Measurements from ENCODE around the gene TRMT44. TPM values are rescaled to one million over a fixed set of nuclear protein-coding genes. Genes with fewer than 3 reads are reported as not detected.

Gene TRMT44
- total and polyA plus RNA-seq, 2 of the 4 experiments (the other 2 are of a cell fraction) = 7.3 to 8.1 TPM

DNA sequence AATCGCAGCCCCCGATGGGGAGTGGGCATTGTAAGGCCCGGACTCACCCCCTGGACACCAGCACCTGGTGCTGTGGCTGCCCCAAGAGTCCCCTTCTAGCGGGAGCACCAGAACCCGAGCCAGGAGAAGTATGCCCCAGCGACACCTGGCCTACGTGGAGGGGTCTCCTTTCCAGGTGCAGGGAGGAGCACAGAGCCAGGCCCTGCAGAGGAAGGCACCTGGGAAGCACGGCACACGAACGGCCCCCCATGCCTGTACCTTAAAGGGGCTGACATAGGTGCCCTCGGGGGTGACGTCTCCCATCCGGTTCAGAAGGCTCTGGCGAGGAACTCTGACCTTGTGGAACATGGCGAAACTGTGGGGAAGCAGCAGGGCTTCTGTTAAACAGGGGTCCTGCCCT, 41.3 kb upstream of the TRMT44 start:
- CTCF ChIA-PET = interaction anchor here (1.2 kb wide), 1 partner anchor 132 kb away, joined by 3 read pairs; no protein-coding TSS in a partner anchor
- no peak for ATAC-seq (ENCODE audit: low read depth)

More for the DNA sequence above, 41.3 kb upstream of the TRMT44 start:
- no peak overlapping the region for H3K4me2 ChIP-seq (ENCODE audit: low read depth, low read length)
- peaks cover 7% of the 10 kb centered on the region; the same call in 1 of the 2 replicates for H3K9me1 ChIP-seq (ENCODE audit: insufficient read depth, low read length)
- H3K9ac ChIP-seq (ENCODE audit: low read depth, low read length) = no peak overlapping the region
- H4K20me1 ChIP-seq (ENCODE audit: insufficient read depth, low read length) = 0 out of 2 replicates have a peak, but pooled peaks cover 1% of the 10 kb centered on the region
- H3K27me3 ChIP-seq (ENCODE audit: control insufficient read depth, insufficient read depth, low read length) = no peaks in the 10 kb centered on the region
- WGBS, 2 experiments (ENCODE audit: extremely low coverage in 2 of 2, insufficient read length in 1 of 2) = 94% methylated on average over 12 of the region's 15 CpGs; no CpG with 5 or more reads in 1 of the 2 experiments
- BruUV-seq (replicated peaks) = no TSS peak
- no peaks in the 10 kb centered on the region for H3K9me3 ChIP-seq (ENCODE audit: control insufficient read depth, insufficient read depth, low read length)
- no peak overlapping the region for H3K23ac ChIP-seq (ENCODE audit: low read depth, low read length)
- no peak overlapping the region for H2BK5ac ChIP-seq (ENCODE audit: low read depth, low read length, poor library complexity, severe bottlenecking)
- no peak overlapping the region for H4K8ac ChIP-seq (ENCODE audit: low read depth in 2 of 2, low read length in 2 of 2)
- H2AK5ac ChIP-seq (ENCODE audit: low read depth, low read length) = no peak overlapping the region
- intact Hi-C loops (cut with micrococcal nuclease) (no loop called here), dilution Hi-C loops (cut with HindIII; ENCODE audit: low sequenced_read_pairs, unreplicated experiment) (no loop called here), in situ Hi-C loops (cut with MboI; ENCODE audit: low sequenced_read_pairs) (no loop called here)
- no peak overlapping the region for H2BK120ac ChIP-seq (ENCODE audit: low read depth, low read length)
- peaks cover 21% of the 10 kb centered on the region for H3K36me3 ChIP-seq (ENCODE audit: control insufficient read depth, insufficient read depth, low read length)
- peaks cover 3% of the 10 kb centered on the region; the same call in 1 of the 2 replicates for H3K4me1 ChIP-seq (ENCODE audit: control insufficient read depth, insufficient read depth, low read length)
- no peak overlapping the region for H3K4me3 ChIP-seq (ENCODE audit: insufficient read depth, low read depth, low read length)
- H3K18ac ChIP-seq (ENCODE audit: low read depth, low read length) = no peak overlapping the region
- H3K79me1 ChIP-seq (ENCODE audit: low read depth in 1 of 2, low read length in 2 of 2) = peaks cover 0 to 3% of the 10 kb centered on the region in 2 experiments; a peak in 1 of 4 replicates
- POLR2A ChIA-PET (ENCODE audit: unreplicated experiment) = no interaction called here
- H2BK15ac ChIP-seq (ENCODE audit: low read depth, low read length) = no peak overlapping the region
- H2AFZ ChIP-seq (replicated peaks; ENCODE audit: low read length, poor library complexity) = no peak overlapping the region
- DNase-seq = no peak
- H4K91ac ChIP-seq (ENCODE audit: insufficient read depth, low read depth, low read length) = no peak overlapping the region
- no peak overlapping the region for H2BK20ac ChIP-seq (ENCODE audit: low read depth, low read length)
- no peak overlapping the region for H3K14ac ChIP-seq (replicated peaks; ENCODE audit: low read depth, low read length)
- no peak overlapping the region for H2AK9ac ChIP-seq (replicated peaks; ENCODE audit: low read depth, low read length, poor library complexity)
- no peak for TF ChIP-seq MXI1 (IDR thresholded peaks at IDR 0.05; ENCODE audit: borderline replicate concordance, low read depth, low read length)
- TF ChIP-seq BHLHE40 (IDR thresholded peaks at IDR 0.05; ENCODE audit: low read depth, low read length) = no peak
- no peak for TF ChIP-seq RFX5 (IDR thresholded peaks at IDR 0.05; ENCODE audit: low read depth, low read length)
- TF ChIP-seq CHD1 (IDR thresholded peaks at IDR 0.05; ENCODE audit: low read depth, low read length) = no peak
- TF ChIP-seq FOS (IDR thresholded peaks at IDR 0.05; ENCODE audit: low read depth, low read length) = no peak
- TF ChIP-seq, protein P1, sequence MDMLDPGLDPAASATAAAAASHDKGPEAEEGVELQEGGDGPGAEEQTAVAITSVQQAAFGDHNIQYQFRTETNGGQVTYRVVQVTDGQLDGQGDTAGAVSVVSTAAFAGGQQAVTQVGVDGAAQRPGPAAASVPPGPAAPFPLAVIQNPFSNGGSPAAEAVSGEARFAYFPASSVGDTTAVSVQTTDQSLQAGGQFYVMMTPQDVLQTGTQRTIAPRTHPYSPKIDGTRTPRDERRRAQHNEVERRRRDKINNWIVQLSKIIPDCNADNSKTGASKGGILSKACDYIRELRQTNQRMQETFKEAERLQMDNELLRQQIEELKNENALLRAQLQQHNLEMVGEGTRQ (IDR thresholded peaks at IDR 0.05; ENCODE audit: low read depth, low read length) = no peak
- TF ChIP-seq MAZ (IDR thresholded peaks at IDR 0.05; ENCODE audit: borderline replicate concordance, low read depth, low read length) = no peak
- TF ChIP-seq CEBPB (IDR thresholded peaks at IDR 0.05; ENCODE audit: low read depth, low read length) = no peak
- TF ChIP-seq POLR2A (IDR thresholded peaks at IDR 0.05; ENCODE audit: low read depth, low read length) = no peak
- no peak for TF ChIP-seq RCOR1 (IDR thresholded peaks at IDR 0.05; ENCODE audit: insufficient replicate concordance, low read length)
- TF ChIP-seq SMC3 (IDR thresholded peaks at IDR 0.05; ENCODE audit: low read depth, low read length) = no peak
- TF ChIP-seq, protein P2, sequence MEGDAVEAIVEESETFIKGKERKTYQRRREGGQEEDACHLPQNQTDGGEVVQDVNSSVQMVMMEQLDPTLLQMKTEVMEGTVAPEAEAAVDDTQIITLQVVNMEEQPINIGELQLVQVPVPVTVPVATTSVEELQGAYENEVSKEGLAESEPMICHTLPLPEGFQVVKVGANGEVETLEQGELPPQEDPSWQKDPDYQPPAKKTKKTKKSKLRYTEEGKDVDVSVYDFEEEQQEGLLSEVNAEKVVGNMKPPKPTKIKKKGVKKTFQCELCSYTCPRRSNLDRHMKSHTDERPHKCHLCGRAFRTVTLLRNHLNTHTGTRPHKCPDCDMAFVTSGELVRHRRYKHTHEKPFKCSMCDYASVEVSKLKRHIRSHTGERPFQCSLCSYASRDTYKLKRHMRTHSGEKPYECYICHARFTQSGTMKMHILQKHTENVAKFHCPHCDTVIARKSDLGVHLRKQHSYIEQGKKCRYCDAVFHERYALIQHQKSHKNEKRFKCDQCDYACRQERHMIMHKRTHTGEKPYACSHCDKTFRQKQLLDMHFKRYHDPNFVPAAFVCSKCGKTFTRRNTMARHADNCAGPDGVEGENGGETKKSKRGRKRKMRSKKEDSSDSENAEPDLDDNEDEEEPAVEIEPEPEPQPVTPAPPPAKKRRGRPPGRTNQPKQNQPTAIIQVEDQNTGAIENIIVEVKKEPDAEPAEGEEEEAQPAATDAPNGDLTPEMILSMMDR (conservative IDR thresholded peaks at IDR 0.05; ENCODE audit: low read depth, low read length) = no peak
- TF ChIP-seq NFE2L2 (IDR thresholded peaks at IDR 0.05; ENCODE audit: low read depth, low read length) = no peak
- no peak for TF ChIP-seq RAD21 (IDR thresholded peaks at IDR 0.05; ENCODE audit: low read length)
- H3K4ac ChIP-seq (ENCODE audit: low read depth, low read length) = no peak overlapping the region
- H4K5ac ChIP-seq (ENCODE audit: low read depth, low read length) = no peak overlapping the region
- H3K56ac ChIP-seq (ENCODE audit: extremely low read depth, insufficient read depth, low read length) = no peak overlapping the region
- no peak overlapping the region for H3K27ac ChIP-seq (ENCODE audit: insufficient read depth, low read length)
